GM23338 (cell line): ENCODE measurements around the gene CORT. TPM values are rescaled to one million over a fixed set of nuclear protein-coding genes. Genes with fewer than 3 reads are reported as not detected.
"Not testable (repeated sequence)": the region's sequence is repeated elsewhere in the genome, so short reads cannot be mapped to it uniquely, and the experiment has no call there.

Source experiments
- ATAC-seq: fragments of 200-7000 bp; cut with Tn5 transposase; 3 replicates; pipeline ENCODE4 v1.9.1; 2020
- DNase-seq: peaks from one replicate; pipeline ENCODE4 v3.0.0-alpha.2; 2015; ENCODE audit warnings: low spot score
- H2AFZ ChIP-seq: fragments of 200-600 bp; sonication (generic); 2 replicates; pipeline ENCODE4 v1.8.0; 2016; ENCODE audit warnings: antibody characterized with exemption, mild to moderate bottlenecking, moderate library complexity
- H3F3A ChIP-seq: fragments of 200-600 bp; sonication (generic); replicated peaks from 2 replicates; pipeline ENCODE4 v1.8.0; 2017; ENCODE audit warnings: antibody characterized with exemption, mixed run types, low read depth
- H3K27ac ChIP-seq: fragments of 200-600 bp; sonication (generic); 2 replicates; pipeline ENCODE4 v1.6.1; 2016; ENCODE audit warnings: low read depth
- H3K27me3 ChIP-seq: fragments of 200-600 bp; sonication (generic); 2 replicates; pipeline ENCODE4 v1.8.0; 2016; ENCODE audit warnings: mild to moderate bottlenecking, mixed run types, moderate library complexity; ENCODE audit not compliant: insufficient read depth
- H3K36me3 ChIP-seq: fragments of 200-600 bp; sonication (generic); 2 replicates; pipeline ENCODE4 v1.8.0; 2016; ENCODE audit warnings: mild to moderate bottlenecking; ENCODE audit not compliant: insufficient read depth
- H3K4me1 ChIP-seq: fragments of 200-600 bp; sonication (generic); 2 replicates; pipeline ENCODE4 v1.8.0; 2016; ENCODE audit warnings: mild to moderate bottlenecking, moderate library complexity; ENCODE audit not compliant: insufficient read depth
- H3K4me2 ChIP-seq: fragments of 200-600 bp; sonication (generic); 2 replicates; pipeline ENCODE4 v1.7.1; 2017; ENCODE audit warnings: mixed run types
- H3K4me3 ChIP-seq: fragments of 200-600 bp; sonication (generic); 2 replicates; pipeline ENCODE4 v1.6.1; 2016; ENCODE audit warnings: mixed run types
- H3K79me2 ChIP-seq: fragments of 200-600 bp; sonication (generic); replicated peaks from 2 replicates; pipeline ENCODE4 v1.8.0; 2017; ENCODE audit warnings: mild to moderate bottlenecking; ENCODE audit not compliant: insufficient read depth
- H3K9me2 ChIP-seq: fragments of 200-600 bp; sonication (generic); 2 replicates; pipeline ENCODE4 v1.8.0; 2017; ENCODE audit not compliant: insufficient read depth
- H4K20me1 ChIP-seq: fragments of 200-600 bp; sonication (generic); replicated peaks from 2 replicates; pipeline ENCODE4 v1.8.0; 2017; ENCODE audit warnings: mild to moderate bottlenecking; ENCODE audit not compliant: insufficient read depth
- H3K27ac Mint-ChIP-seq: 2 replicates; pipeline ENCODE4 v1.8.0; 2020; ENCODE audit warnings: inconsistent platforms, mild to moderate bottlenecking, moderate library complexity, mixed read lengths
- H3K27me3 Mint-ChIP-seq: 3 replicates; pipeline ENCODE4 v1.8.0; 2022; ENCODE audit warnings: low read depth, mild to moderate bottlenecking, moderate library complexity, mixed read lengths, inconsistent platforms; ENCODE audit not compliant: insufficient read depth, poor library complexity
- H3K36me3 Mint-ChIP-seq: 3 replicates; pipeline ENCODE4 v1.8.0; 2021; ENCODE audit warnings: low read depth, mild to moderate bottlenecking, inconsistent platforms, moderate library complexity, mixed read lengths
- H3K4me1 Mint-ChIP-seq: 3 replicates; pipeline ENCODE4 v1.8.0; 2020; ENCODE audit warnings: mild to moderate bottlenecking, inconsistent platforms, mixed read lengths
- H3K4me3 Mint-ChIP-seq: 3 replicates; pipeline ENCODE4 v1.8.0; 2021; ENCODE audit warnings: moderate library complexity, mild to moderate bottlenecking, inconsistent platforms, mixed read lengths
- H3K9me3 Mint-ChIP-seq: 3 replicates; pipeline ENCODE4 v1.8.0; 2020; ENCODE audit warnings: moderate library complexity, mild to moderate bottlenecking, inconsistent platforms, mixed read lengths
- EZH2phosphoT487 ChIP-seq: fragments of 200-600 bp; sonication (generic); IDR thresholded peaks from one replicate; pipeline ENCODE4 v1.8.1; 2018; ENCODE audit warnings: antibody characterized with exemption; ENCODE audit not compliant: unreplicated experiment
- NANOG ChIP-seq: IDR thresholded peaks from 2 replicates; pipeline ENCODE4 v1.6.1; 2016; ENCODE audit warnings: antibody characterized with exemption, borderline replicate concordance
- ZNF114 ChIP-seq: fragments of 250-450 bp; sonication (Bioruptor Pico); IDR thresholded peaks from 2 replicates; pipeline ENCODE4 v1.5.0; 2020; ENCODE audit warnings: mild to moderate bottlenecking, moderate library complexity
- polyA plus RNA-seq: library from polyadenylated mRNA; unstranded; fragments of >200 nt; fragmentation: Nextera tagmentation; extraction: Ambion mirVana; gene quantifications from 2 replicates; pipeline ENCODE4 v1.2.1, GENCODE V29; 2016
- total RNA-seq: library from RNA; depleted of rRNA; stranded (reverse); fragments of >200 nt; shearing (Covaris generic); gene quantifications from 2 replicates; pipeline ENCODE4 v1.2.3, GENCODE V29; 2014
- TF ChIP-seq, protein P1 (sequence below): fragments of 250-450 bp; sonication (Bioruptor Pico); IDR thresholded peaks from 2 replicates; pipeline ENCODE4 v1.5.0; 2020; ENCODE audit warnings: mild to moderate bottlenecking, moderate library complexity

CORT gene
- total and polyA plus RNA-seq, 2 experiments from 2014 or later, result 1.4 TPM; not detected in 1

DNA sequence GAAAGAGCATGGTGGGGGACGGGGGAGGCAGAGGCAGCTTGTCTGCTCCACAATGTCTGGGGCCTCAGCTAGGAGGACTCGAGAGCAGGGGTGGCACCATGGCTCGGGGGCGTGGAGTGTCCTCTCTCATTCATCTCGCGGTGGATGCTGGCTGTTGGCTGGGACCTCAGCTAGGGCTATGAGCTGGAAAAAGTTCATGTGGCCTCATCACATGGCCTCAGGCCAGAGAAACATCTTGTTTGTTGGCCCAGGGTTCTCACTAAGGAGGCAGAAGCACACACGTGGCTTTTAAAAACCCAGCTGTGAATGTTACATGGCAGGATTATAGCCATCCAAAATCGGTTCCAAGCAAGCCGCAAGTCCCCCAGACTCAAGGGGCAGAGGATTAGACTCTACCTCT, 25.8 kb upstream of the CORT start (continued):
- TF ChIP-seq, protein P1, sequence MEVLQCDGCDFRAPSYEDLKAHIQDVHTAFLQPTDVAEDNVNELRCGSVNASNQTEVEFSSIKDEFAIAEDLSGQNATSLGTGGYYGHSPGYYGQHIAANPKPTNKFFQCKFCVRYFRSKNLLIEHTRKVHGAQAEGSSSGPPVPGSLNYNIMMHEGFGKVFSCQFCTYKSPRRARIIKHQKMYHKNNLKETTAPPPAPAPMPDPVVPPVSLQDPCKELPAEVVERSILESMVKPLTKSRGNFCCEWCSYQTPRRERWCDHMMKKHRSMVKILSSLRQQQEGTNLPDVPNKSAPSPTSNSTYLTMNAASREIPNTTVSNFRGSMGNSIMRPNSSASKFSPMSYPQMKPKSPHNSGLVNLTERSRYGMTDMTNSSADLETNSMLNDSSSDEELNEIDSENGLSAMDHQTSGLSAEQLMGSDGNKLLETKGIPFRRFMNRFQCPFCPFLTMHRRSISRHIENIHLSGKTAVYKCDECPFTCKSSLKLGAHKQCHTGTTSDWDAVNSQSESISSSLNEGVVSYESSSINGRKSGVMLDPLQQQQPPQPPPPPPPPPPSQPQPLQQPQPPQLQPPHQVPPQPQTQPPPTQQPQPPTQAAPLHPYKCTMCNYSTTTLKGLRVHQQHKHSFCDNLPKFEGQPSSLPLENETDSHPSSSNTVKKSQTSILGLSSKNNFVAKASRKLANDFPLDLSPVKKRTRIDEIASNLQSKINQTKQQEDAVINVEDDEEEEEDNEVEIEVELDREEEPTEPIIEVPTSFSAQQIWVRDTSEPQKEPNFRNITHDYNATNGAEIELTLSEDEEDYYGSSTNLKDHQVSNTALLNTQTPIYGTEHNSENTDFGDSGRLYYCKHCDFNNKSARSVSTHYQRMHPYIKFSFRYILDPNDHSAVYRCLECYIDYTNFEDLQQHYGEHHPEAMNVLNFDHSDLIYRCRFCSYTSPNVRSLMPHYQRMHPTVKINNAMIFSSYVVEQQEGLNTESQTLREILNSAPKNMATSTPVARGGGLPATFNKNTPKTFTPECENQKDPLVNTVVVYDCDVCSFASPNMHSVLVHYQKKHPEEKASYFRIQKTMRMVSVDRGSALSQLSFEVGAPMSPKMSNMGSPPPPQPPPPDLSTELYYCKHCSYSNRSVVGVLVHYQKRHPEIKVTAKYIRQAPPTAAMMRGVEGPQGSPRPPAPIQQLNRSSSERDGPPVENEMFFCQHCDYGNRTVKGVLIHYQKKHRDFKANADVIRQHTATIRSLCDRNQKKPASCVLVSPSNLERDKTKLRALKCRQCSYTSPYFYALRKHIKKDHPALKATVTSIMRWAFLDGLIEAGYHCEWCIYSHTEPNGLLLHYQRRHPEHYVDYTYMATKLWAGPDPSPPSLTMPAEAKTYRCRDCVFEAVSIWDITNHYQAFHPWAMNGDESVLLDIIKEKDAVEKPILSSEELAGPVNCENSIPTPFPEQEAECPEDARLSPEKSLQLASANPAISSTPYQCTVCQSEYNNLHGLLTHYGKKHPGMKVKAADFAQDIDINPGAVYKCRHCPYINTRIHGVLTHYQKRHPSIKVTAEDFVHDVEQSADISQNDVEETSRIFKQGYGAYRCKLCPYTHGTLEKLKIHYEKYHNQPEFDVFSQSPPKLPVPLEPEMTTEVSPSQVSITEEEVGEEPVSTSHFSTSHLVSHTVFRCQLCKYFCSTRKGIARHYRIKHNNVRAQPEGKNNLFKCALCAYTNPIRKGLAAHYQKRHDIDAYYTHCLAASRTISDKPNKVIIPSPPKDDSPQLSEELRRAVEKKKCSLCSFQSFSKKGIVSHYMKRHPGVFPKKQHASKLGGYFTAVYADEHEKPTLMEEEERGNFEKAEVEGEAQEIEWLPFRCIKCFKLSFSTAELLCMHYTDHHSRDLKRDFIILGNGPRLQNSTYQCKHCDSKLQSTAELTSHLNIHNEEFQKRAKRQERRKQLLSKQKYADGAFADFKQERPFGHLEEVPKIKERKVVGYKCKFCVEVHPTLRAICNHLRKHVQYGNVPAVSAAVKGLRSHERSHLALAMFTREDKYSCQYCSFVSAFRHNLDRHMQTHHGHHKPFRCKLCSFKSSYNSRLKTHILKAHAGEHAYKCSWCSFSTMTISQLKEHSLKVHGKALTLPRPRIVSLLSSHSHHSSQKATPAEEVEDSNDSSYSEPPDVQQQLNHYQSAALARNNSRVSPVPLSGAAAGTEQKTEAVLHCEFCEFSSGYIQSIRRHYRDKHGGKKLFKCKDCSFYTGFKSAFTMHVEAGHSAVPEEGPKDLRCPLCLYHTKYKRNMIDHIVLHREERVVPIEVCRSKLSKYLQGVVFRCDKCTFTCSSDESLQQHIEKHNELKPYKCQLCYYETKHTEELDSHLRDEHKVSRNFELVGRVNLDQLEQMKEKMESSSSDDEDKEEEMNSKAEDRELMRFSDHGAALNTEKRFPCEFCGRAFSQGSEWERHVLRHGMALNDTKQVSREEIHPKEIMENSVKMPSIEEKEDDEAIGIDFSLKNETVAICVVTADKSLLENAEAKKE (CRISPR knock-in tag), result no peak
- no peak for TF ChIP-seq NANOG
- TF ChIP-seq ZNF114 (CRISPR knock-in tag), result no peak

DNA sequence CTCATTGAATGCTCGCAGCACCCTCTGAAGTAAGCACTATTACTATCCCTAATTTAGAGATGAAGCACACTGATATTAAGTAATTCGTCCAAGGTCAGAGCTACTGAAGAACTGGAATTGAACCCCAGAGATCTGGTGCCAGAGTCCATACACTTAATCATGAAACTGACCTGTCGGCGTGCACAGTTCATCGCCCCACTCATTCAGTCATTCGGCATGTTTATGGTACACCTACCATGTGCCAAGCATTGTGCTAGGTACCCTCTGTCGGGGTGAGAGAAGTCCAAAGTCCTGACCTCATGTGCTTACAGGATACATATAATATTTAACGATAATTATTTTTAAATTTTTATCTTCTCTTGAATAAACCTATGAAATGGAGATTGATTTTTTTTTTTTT, 25.2 kb upstream of the CORT start:
- ATAC-seq (no peak), DNase-seq (no peak)
- H3K4me2 ChIP-seq, result no peak overlapping the region
- H3K36me3 Mint-ChIP-seq, result peaks cover 26% of the 10 kb centered on the region
- H3K27ac ChIP-seq, result no peak overlapping the region; the same call in 1 of the 2 replicates
- no peak overlapping the region for H3K4me3 Mint-ChIP-seq
- no peak overlapping the region for H3K27ac Mint-ChIP-seq
- no peaks in the 10 kb centered on the region for H3K79me2 ChIP-seq
- no peak overlapping the region for H2AFZ ChIP-seq
- H3K4me3 ChIP-seq, result no peak overlapping the region
- peaks cover 15% of the 10 kb centered on the region for H3K36me3 ChIP-seq
- TF ChIP-seq EZH2phosphoT487 (no peak), NANOG (no peak)
- peaks cover 7% of the 10 kb centered on the region for H3K27me3 Mint-ChIP-seq
- no peaks in the 10 kb centered on the region for H3K27me3 ChIP-seq
- H3K4me1 Mint-ChIP-seq, result peaks cover 5% of the 10 kb centered on the region
- H4K20me1 ChIP-seq, result no peaks in the 10 kb centered on the region
- no peaks in the 10 kb centered on the region for H3K4me1 ChIP-seq
- H3F3A ChIP-seq, result peaks cover 15% of the 10 kb centered on the region; the same call in 1 of the 2 replicates
- H3K9me3 Mint-ChIP-seq, result no peaks in the 10 kb centered on the region
- no peaks in the 10 kb centered on the region for H3K9me2 ChIP-seq

DNA sequence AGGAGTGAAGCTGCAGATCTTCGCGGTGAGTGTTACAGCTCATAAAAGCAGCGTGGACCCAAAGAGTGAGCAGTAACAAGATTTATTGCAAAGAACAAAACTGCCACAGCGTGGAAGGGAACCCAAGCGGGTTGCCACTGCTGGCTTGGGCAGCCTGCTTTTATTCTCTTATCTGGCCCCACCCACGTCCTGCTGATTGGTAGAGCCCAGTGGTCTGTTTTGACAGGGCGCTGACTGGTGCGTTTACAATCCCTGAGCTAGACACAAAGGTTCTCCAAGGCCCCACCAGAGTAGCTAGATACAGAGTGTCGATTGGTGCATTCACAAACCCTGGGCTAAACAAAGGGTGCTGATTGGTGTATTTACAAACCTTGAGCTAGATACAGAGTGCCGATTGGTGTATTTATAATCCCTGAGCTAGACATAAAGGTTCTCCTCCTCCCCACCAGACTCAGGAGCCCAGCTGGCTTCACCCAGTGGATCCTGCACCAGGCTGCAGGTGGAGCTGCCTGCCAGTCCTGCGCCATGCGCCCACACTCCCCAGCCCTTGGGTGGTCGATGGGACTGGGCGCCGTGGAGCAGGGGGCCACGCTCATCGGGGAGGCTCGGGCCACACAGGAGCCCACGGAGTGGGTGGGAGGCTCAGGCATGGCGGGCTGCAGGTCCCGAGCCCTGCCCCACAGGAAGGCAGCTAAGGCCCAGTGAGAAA, 23.9 kb upstream of the CORT start:
- Mint-ChIP-seq H3K27me3 (peaks cover 12% of the 10 kb centered on the region), H3K36me3 (peaks cover 13% of the 10 kb centered on the region), H3K4me1 (peaks cover 11% of the 10 kb centered on the region), H3K27ac (peak overlapping the region; percentile 89)
- not testable (repeated sequence) for H3K27me3 ChIP-seq, ATAC-seq, H2AFZ ChIP-seq, H3K4me3 ChIP-seq, H4K20me1 ChIP-seq, DNase-seq, H3K36me3 ChIP-seq, H3K4me1 ChIP-seq, H3K9me2 ChIP-seq, H3K4me2 ChIP-seq, H3K79me2 ChIP-seq, H3K4me3 Mint-ChIP-seq, H3K9me3 Mint-ChIP-seq
- 0 out of 2 replicates have a peak overlapping the region, but pooled peaks have one; percentile 45 for H3K27ac ChIP-seq
- H3F3A ChIP-seq, result peaks cover 14% of the 10 kb centered on the region

DNA sequence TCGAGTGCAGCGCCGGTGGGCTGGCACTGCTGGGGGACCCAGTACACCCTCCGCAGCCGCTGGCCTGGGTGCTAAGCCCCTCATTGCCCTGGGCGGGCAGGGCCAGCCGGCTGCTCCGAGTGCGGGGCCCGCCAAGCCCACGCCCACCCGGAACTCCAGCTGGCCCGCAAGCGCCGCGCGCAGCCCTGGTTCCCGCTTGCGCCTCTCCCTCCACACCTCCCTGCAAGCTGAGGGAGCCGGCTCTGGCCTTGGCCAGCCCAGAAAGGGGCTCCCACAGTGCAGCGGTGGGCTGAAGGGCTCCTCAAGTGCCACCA, 23.3 kb upstream of the CORT start:
- H4K20me1 ChIP-seq, H3K4me1 ChIP-seq, H3K9me2 ChIP-seq, H3K27me3 ChIP-seq, H3K4me2 ChIP-seq, H3K27ac Mint-ChIP-seq, ATAC-seq, H3K9me3 Mint-ChIP-seq, H3K36me3 ChIP-seq, H3K27ac ChIP-seq, H3K4me3 ChIP-seq, H3K36me3 Mint-ChIP-seq, H2AFZ ChIP-seq, DNase-seq, H3K4me3 Mint-ChIP-seq, H3K79me2 ChIP-seq: not testable (repeated sequence)
- Mint-ChIP-seq H3K27me3 (peaks cover 14% of the 10 kb centered on the region), H3K4me1 (peaks cover 16% of the 10 kb centered on the region)
- H3F3A ChIP-seq, result peaks cover 15% of the 10 kb centered on the region
